Measurements from ENCODE around the gene SPATS2L.

DNA sequence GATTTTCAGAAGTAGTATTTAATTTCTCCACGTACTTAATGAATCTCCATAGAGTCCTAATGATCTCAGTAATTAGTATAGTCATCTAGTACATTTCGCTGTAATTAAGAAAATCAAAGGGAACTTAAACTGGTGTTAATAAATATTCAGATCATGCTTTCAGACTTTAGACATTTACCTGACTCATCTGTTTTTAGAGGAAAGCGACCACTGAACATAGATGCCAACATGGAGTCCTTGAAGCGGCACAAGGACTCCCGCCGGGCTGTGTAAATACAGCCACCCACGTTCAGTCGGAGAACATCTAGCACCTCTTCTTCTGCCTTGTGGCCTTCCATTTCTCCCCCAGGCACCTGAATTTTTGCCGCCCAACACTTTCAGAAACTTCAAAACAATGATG, 200.2 kb downstream of the SPATS2L start:
- TF ChIP-seq TAF1 (IDR thresholded peaks at IDR 0.05; ENCODE audit: borderline replicate concordance, low read depth, low read length): no peak
- TF ChIP-seq, protein P1, sequence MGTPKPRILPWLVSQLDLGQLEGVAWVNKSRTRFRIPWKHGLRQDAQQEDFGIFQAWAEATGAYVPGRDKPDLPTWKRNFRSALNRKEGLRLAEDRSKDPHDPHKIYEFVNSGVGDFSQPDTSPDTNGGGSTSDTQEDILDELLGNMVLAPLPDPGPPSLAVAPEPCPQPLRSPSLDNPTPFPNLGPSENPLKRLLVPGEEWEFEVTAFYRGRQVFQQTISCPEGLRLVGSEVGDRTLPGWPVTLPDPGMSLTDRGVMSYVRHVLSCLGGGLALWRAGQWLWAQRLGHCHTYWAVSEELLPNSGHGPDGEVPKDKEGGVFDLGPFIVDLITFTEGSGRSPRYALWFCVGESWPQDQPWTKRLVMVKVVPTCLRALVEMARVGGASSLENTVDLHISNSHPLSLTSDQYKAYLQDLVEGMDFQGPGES (IDR thresholded peaks at IDR 0.05; ENCODE audit: low read depth, low read length): no peak
- TF ChIP-seq, protein P2, sequence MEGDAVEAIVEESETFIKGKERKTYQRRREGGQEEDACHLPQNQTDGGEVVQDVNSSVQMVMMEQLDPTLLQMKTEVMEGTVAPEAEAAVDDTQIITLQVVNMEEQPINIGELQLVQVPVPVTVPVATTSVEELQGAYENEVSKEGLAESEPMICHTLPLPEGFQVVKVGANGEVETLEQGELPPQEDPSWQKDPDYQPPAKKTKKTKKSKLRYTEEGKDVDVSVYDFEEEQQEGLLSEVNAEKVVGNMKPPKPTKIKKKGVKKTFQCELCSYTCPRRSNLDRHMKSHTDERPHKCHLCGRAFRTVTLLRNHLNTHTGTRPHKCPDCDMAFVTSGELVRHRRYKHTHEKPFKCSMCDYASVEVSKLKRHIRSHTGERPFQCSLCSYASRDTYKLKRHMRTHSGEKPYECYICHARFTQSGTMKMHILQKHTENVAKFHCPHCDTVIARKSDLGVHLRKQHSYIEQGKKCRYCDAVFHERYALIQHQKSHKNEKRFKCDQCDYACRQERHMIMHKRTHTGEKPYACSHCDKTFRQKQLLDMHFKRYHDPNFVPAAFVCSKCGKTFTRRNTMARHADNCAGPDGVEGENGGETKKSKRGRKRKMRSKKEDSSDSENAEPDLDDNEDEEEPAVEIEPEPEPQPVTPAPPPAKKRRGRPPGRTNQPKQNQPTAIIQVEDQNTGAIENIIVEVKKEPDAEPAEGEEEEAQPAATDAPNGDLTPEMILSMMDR (IDR thresholded peaks at IDR 0.05): no peak
- TF ChIP-seq POLR2AphosphoS5 (IDR thresholded peaks at IDR 0.05; ENCODE audit: low read depth, low read length): no peak
- TF ChIP-seq EZH2phosphoT487 (IDR thresholded peaks at IDR 0.05; ENCODE audit: borderline replicate concordance, low read depth): no peak
- TF ChIP-seq TCF12 (IDR thresholded peaks at IDR 0.05): no peak
- TF ChIP-seq FOXM1 (IDR thresholded peaks at IDR 0.05; ENCODE audit: low read depth): no peak
- TF ChIP-seq NRF1 (IDR thresholded peaks at IDR 0.05; ENCODE audit: low read depth, low read length): no peak
- no peak for TF ChIP-seq MEF2A (IDR thresholded peaks at IDR 0.05; ENCODE audit: borderline replicate concordance, low read depth)
- no peak for TF ChIP-seq RCOR1 (IDR thresholded peaks at IDR 0.05; ENCODE audit: low read length)
